BLaER1 (cell line): Measurements from ENCODE around the gene ADAM10.

ENCODE experiments used
- H3K27ac ChIP-seq: shearing (Covaris generic); formaldehyde crosslinking; 2 replicates; pipeline ENCODE4 v1.8.1; 2022
- H3K27me3 ChIP-seq: shearing (Covaris generic); formaldehyde crosslinking; 2 replicates; pipeline ENCODE4 v1.8.1; 2022
- H3K36me3 ChIP-seq: shearing (Covaris generic); formaldehyde crosslinking; 2 replicates; pipeline ENCODE4 v1.8.1; 2022
- H3K4me1 ChIP-seq: shearing (Covaris generic); formaldehyde crosslinking; 2 replicates; pipeline ENCODE4 v1.8.1; 2022
- H3K4me2 ChIP-seq: shearing (Covaris generic); formaldehyde crosslinking; 2 replicates; pipeline ENCODE4 v1.8.1; 2022
- H3K4me3 ChIP-seq: shearing (Covaris generic); formaldehyde crosslinking; 2 replicates; pipeline ENCODE4 v1.8.1; 2022
- H3K9ac ChIP-seq: shearing (Covaris generic); formaldehyde crosslinking; 2 replicates; pipeline ENCODE4 v1.8.1; 2022
- H3K9me3 ChIP-seq: shearing (Covaris generic); formaldehyde crosslinking; 2 replicates; pipeline ENCODE4 v1.8.1; 2022
- H4K20me1 ChIP-seq: shearing (Covaris generic); formaldehyde crosslinking; 2 replicates; pipeline ENCODE4 v1.8.1; 2022
- Cebpa-rat ChIP-seq: shearing (Covaris generic); IDR thresholded peaks from 2 replicates; pipeline ENCODE4 v1.8.1; 2022

Gene ADAM10

GRCh38 chr15:58758141-58758540 lies 8.6 kb upstream of the ADAM10 start:
- Histone ChIP-seq H4K20me1 (no peaks in the 10 kb centered on the region), H3K4me3 (no peak overlapping the region), H3K27me3 (no peaks in the 10 kb centered on the region), H3K27ac (no peak overlapping the region), H3K9ac (no peak overlapping the region), H3K4me2 (no peak overlapping the region), H3K36me3 (no peaks in the 10 kb centered on the region), H3K4me1 (peaks cover 24% of the 10 kb centered on the region), H3K9me3 (peaks cover 6% of the 10 kb centered on the region)
- no peak for TF ChIP-seq Cebpa-rat

GRCh38 chr15:58755956-58756355 lies 6.4 kb upstream of the ADAM10 start:
- no peaks in the 10 kb centered on the region for H3K9me3 ChIP-seq
- no peak overlapping the region; the same call in 1 of the 2 replicates for H3K4me3 ChIP-seq
- no peaks in the 10 kb centered on the region for H3K27me3 ChIP-seq
- TF ChIP-seq Cebpa-rat, result no peak
- peak overlapping the region; percentile 62 for H3K27ac ChIP-seq
- H3K4me1 ChIP-seq, result peaks cover 41% of the 10 kb centered on the region
- no peaks in the 10 kb centered on the region for H3K36me3 ChIP-seq
- peak overlapping the region; percentile 72 for H3K4me2 ChIP-seq
- H4K20me1 ChIP-seq, result no peaks in the 10 kb centered on the region
- H3K9ac ChIP-seq, result 0 out of 2 replicates have a peak overlapping the region, but pooled peaks have one; percentile 15

- Histone ChIP-seq H4K20me1 (no peaks in the 10 kb centered on the region), H3K4me3 (no peak overlapping the region; the same call in 1 of the 2 replicates), H3K9ac (peak overlapping the region; percentile 15; the same call in 1 of the 2 replicates), H3K9me3 (no peaks in the 10 kb centered on the region), H3K27ac (peak overlapping the region; percentile 62), H3K4me1 (peaks cover 42% of the 10 kb centered on the region), H3K27me3 (no peaks in the 10 kb centered on the region), H3K36me3 (no peaks in the 10 kb centered on the region), H3K4me2 (peak overlapping the region; percentile 72)
- no peak for TF ChIP-seq Cebpa-rat
These were observed 5.8 kb upstream of the ADAM10 start for GRCh38 chr15:58755350-58755749.

GRCh38 chr15:58752716-58753115 lies 3.2 kb upstream of the ADAM10 start:
- no peak overlapping the region for H3K27ac ChIP-seq
- H3K27me3 ChIP-seq, result no peaks in the 10 kb centered on the region
- no peaks in the 10 kb centered on the region for H3K9me3 ChIP-seq
- H3K4me2 ChIP-seq, result no peak overlapping the region
- H3K4me3 ChIP-seq, result no peak overlapping the region
- peaks cover 16% of the 10 kb centered on the region for H4K20me1 ChIP-seq
- no peaks in the 10 kb centered on the region for H3K36me3 ChIP-seq
- no peak overlapping the region for H3K9ac ChIP-seq
- no peak for TF ChIP-seq Cebpa-rat
- peaks cover 40% of the 10 kb centered on the region for H3K4me1 ChIP-seq

- peaks cover 53% of the 10 kb centered on the region for H4K20me1 ChIP-seq
- no peaks in the 10 kb centered on the region for H3K27me3 ChIP-seq
- peak overlapping the region; percentile 80 for H3K4me2 ChIP-seq
- peaks cover 51% of the 10 kb centered on the region for H3K4me1 ChIP-seq
- peak overlapping the region; percentile 96 for H3K9ac ChIP-seq
- H3K9me3 ChIP-seq, result no peaks in the 10 kb centered on the region
- peak overlapping the region; percentile 97 for H3K27ac ChIP-seq
- H3K36me3 ChIP-seq, result 0 out of 2 replicates have a peak, but pooled peaks cover 6% of the 10 kb centered on the region
- TF ChIP-seq Cebpa-rat, result no peak
- H3K4me3 ChIP-seq, result peak overlapping the region; percentile 97
These were observed 515 bp downstream of the ADAM10 start for GRCh38 chr15:58748852-58749531.

GRCh38 chr15:58748040-58748851 lies 1.3 kb downstream of the ADAM10 start:
- peaks cover 61% of the 10 kb centered on the region for H4K20me1 ChIP-seq
- peak overlapping the region; percentile 97 for H3K27ac ChIP-seq
- H3K36me3 ChIP-seq, result 0 out of 2 replicates have a peak, but pooled peaks cover 6% of the 10 kb centered on the region
- H3K4me1 ChIP-seq, result peaks cover 58% of the 10 kb centered on the region
- no peaks in the 10 kb centered on the region for H3K9me3 ChIP-seq
- no peaks in the 10 kb centered on the region for H3K27me3 ChIP-seq
- H3K9ac ChIP-seq, result peak overlapping the region; percentile 96
- H3K4me3 ChIP-seq, result peak overlapping the region; percentile 97
- peak overlapping the region; percentile 80 for H3K4me2 ChIP-seq
- no peak for TF ChIP-seq Cebpa-rat

GRCh38 chr15:58746174-58746573 lies 3.3 kb downstream of the ADAM10 start:
- no peak for TF ChIP-seq Cebpa-rat
- no peaks in the 10 kb centered on the region for H3K9me3 ChIP-seq
- H3K4me1 ChIP-seq, result peaks cover 64% of the 10 kb centered on the region
- H3K9ac ChIP-seq, result peak overlapping the region; percentile 96
- peak overlapping the region; percentile 97; the same call in 1 of the 2 replicates for H3K27ac ChIP-seq
- peak overlapping the region; percentile 97 for H3K4me3 ChIP-seq
- H3K27me3 ChIP-seq, result no peaks in the 10 kb centered on the region
- peak overlapping the region; percentile 80 for H3K4me2 ChIP-seq
- peaks cover 82% of the 10 kb centered on the region for H4K20me1 ChIP-seq
- H3K36me3 ChIP-seq, result peaks cover 17% of the 10 kb centered on the region

GRCh38 chr15:58742819-58743502 lies 6.5 kb downstream of the ADAM10 start:
- Histone ChIP-seq H3K9me3 (no peaks in the 10 kb centered on the region), H4K20me1 (peaks cover 100% of the 10 kb centered on the region), H3K27ac (peak overlapping the region; percentile 23; the same call in 1 of the 2 replicates), H3K4me2 (peak overlapping the region; percentile 46), H3K9ac (peak overlapping the region; percentile 15; the same call in 1 of the 2 replicates), H3K36me3 (peaks cover 17% of the 10 kb centered on the region), H3K27me3 (no peaks in the 10 kb centered on the region), H3K4me3 (no peak overlapping the region), H3K4me1 (peaks cover 88% of the 10 kb centered on the region)
- no peak for TF ChIP-seq Cebpa-rat

GRCh38 chr15:58742022-58742813 lies 7.3 kb downstream of the ADAM10 start:
- Histone ChIP-seq H3K4me3 (no peak overlapping the region), H4K20me1 (peaks cover 100% of the 10 kb centered on the region), H3K36me3 (peaks cover 17% of the 10 kb centered on the region), H3K27ac (0 out of 2 replicates have a peak overlapping the region, but pooled peaks have one; percentile 23), H3K4me2 (peak overlapping the region; percentile 46), H3K9ac (no peak overlapping the region), H3K4me1 (peaks cover 96% of the 10 kb centered on the region), H3K9me3 (no peaks in the 10 kb centered on the region), H3K27me3 (no peaks in the 10 kb centered on the region)
- no peak for TF ChIP-seq Cebpa-rat
